Spinal cord (tissue), 10 donors: Measurements from ENCODE around the gene PLAGL2. TPM values are rescaled to one million over a fixed set of nuclear protein-coding genes. Genes with fewer than 3 reads are reported as not detected.

Source experiments
- DNase-seq, 6 donors: peaks; one replicate each; pipeline versions ENCODE4 v3.0.0 to v3.0.0-alpha.2; 2013 to 2015; ENCODE audit warnings: low spot score in 6 of 6, low read depth in 4 of 6
- H3K27ac ChIP-seq: one replicate; pipeline ENCODE4 v1.5.1; 2013; ENCODE audit warnings: low read depth, low read length, control low read depth
- H3K27me3 ChIP-seq: one replicate; pipeline ENCODE4 v1.6.1; 2013; ENCODE audit warnings: low read length; ENCODE audit not compliant: control insufficient read depth, insufficient read depth
- H3K36me3 ChIP-seq: one replicate; pipeline ENCODE4 v1.6.1; 2013; ENCODE audit warnings: low read length; ENCODE audit not compliant: control insufficient read depth, insufficient read depth
- H3K4me1 ChIP-seq: one replicate; pipeline ENCODE4 v1.6.1; 2013; ENCODE audit warnings: low read length; ENCODE audit not compliant: control insufficient read depth, insufficient read depth
- H3K4me3 ChIP-seq: one replicate; pipeline ENCODE4 v1.5.1; 2013; ENCODE audit warnings: low read depth, low read length, control low read depth
- H3K9me3 ChIP-seq: one replicate; pipeline ENCODE4 v1.6.1; 2013; ENCODE audit warnings: low read length; ENCODE audit not compliant: control insufficient read depth, insufficient read depth
- WGBS: methylation state at CpG from one replicate; pipeline ENCODE4 v1.1.5; 2013; ENCODE audit warnings: missing lambda C conversion rate; ENCODE audit not compliant: insufficient coverage; 5-methylcytosine and 5-hydroxymethylcytosine counted together
- polyA plus RNA-seq, 2 donors: library from polyadenylated mRNA; unstranded; fragments of 120-200 nt; gene quantifications; one replicate each; pipeline ENCODE4 v1.2.1, GENCODE V29; 2013; ENCODE audit not compliant: insufficient read length in 2 of 2
- total RNA-seq, 2 donors: library from RNA; depleted of rRNA in 1 of 2; stranded (reverse); fragments of 120-200 nt in 1 of 2; fragments of >200 nt in 1 of 2; gene quantifications; one replicate each; pipeline versions ENCODE4 v1.2.3 to v1.2.4, GENCODE V29; 2013 to 2014
- donor health status: healthy.

The PLAGL2 gene
- total and polyA plus RNA-seq, 4 donors = 2.5 to 12.1 (median 7.6) TPM

GRCh38 chr20:32158351-32158750 is 49.2 kb downstream of the PLAGL2 start:
- WGBS = 97% methylated on average over 9 of the region's 11 CpGs
- H3K27ac ChIP-seq = no peak overlapping the region
- no peaks in the 10 kb centered on the region for H3K4me1 ChIP-seq
- DNase-seq = no peak
- H3K9me3 ChIP-seq = no peaks in the 10 kb centered on the region
- peaks cover 80% of the 10 kb centered on the region for H3K36me3 ChIP-seq
- H3K27me3 ChIP-seq = no peaks in the 10 kb centered on the region
- no peak overlapping the region for H3K4me3 ChIP-seq

DNA sequence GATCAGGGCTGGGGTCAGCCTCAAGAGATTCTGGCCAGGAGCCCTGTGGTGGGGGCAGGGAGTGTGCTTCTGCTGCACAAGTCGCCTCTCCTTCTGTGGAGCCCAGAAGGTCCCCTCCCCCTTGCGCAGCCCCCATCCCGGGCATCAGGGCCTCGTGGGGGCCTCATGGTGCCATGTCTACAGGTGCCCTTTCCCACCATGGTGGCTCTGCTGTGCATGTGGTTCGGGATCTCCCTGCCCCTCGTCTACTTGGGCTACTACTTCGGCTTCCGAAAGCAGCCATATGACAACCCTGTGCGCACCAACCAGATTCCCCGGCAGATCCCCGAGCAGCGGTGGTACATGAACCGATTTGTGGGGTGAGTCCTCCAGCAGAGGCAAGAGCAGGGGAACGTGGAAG is 49.9 kb downstream of the PLAGL2 start:
- H3K4me3 ChIP-seq = no peak overlapping the region
- H3K27me3 ChIP-seq = no peaks in the 10 kb centered on the region
- no peaks in the 10 kb centered on the region for H3K4me1 ChIP-seq
- DNase-seq = no peak
- no peaks in the 10 kb centered on the region for H3K9me3 ChIP-seq
- peaks cover 85% of the 10 kb centered on the region for H3K36me3 ChIP-seq
- H3K27ac ChIP-seq = no peak overlapping the region
- 97% methylated on average over 14 of the region's 14 CpGs for WGBS

DNA sequence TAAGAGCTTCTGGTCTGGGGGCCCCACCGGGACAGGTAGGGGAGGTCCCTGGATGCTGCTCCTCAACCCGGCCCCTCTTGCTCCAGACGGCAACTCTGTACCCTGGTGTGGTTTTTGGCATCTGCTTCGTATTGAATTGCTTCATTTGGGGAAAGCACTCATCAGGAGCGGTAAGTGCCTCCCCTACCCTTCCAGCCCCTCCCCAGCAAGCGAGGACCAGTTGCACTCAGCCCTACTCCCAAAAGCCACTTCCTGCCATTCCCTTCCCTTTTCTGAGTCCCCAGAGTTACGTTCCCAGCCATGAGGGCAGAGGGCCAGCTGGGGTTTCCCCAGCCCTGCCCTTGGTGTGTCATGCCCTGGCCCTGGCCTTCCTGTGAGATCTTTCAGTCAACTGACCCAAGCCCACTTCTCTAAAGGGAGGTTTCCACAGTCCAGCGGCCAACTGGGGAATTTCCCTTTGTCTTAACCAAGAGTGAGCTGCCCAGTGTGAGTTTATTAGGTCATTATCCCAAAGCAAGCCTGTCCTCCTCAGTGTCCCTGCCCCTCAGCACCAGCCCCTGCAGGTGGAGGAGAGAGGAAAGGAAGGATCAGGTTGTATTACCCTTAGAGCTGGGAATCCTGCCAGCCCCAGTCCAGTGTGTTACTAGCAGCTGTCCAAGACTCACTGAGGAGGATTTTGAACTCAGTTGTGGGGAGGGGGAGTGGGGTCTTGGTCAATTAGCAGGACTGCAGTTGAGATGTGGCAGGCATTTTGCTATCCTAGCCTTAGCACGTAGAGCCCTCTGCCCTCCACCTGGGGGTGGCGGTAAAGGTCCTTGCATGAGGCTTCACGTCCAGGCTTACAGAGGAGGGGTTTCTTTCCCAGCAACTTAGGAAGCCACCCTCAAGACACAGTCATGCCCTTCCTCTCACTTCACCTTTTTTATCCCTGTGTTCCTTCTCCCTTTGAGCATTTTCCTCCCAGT is 52.2 kb downstream of the PLAGL2 start:
- no peak overlapping the region for H3K27ac ChIP-seq
- no peaks in the 10 kb centered on the region for H3K27me3 ChIP-seq
- peak in 3 of 6 donors; percentile 7 to 53 (median 49) for DNase-seq
- no peaks in the 10 kb centered on the region for H3K4me1 ChIP-seq
- H3K36me3 ChIP-seq = peaks cover 84% of the 10 kb centered on the region
- H3K9me3 ChIP-seq = no peaks in the 10 kb centered on the region
- no peak overlapping the region for H3K4me3 ChIP-seq
- 81% methylated on average over 6 of the region's 11 CpGs for WGBS

DNA sequence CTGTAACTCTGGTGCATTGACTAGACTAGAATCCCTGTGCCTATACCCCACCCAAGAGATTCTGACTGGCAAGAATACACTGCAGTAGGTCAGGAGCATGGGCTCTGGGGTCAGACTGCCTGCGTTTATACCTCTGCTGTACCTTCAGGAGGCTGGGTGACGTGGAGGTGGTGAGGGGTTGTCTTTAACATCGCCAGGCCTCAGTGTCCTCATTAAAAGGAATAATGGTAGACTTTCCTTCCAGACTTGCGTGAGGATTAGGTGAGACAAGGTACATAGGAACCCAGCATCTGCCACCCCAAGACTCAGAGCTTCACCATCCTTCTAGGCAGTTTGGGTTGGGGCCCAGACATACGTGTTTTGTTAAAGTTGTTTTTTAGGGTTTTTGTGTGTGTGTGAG is 53.8 kb downstream of the PLAGL2 start:
- DNase-seq = no peak
- H3K36me3 ChIP-seq = peaks cover 79% of the 10 kb centered on the region
- no peaks in the 10 kb centered on the region for H3K4me1 ChIP-seq
- no peaks in the 10 kb centered on the region for H3K27me3 ChIP-seq
- H3K4me3 ChIP-seq = no peak overlapping the region
- H3K9me3 ChIP-seq = no peaks in the 10 kb centered on the region
- H3K27ac ChIP-seq = no peak overlapping the region
- 100% methylated on average over 3 of the region's 5 CpGs for WGBS

DNA sequence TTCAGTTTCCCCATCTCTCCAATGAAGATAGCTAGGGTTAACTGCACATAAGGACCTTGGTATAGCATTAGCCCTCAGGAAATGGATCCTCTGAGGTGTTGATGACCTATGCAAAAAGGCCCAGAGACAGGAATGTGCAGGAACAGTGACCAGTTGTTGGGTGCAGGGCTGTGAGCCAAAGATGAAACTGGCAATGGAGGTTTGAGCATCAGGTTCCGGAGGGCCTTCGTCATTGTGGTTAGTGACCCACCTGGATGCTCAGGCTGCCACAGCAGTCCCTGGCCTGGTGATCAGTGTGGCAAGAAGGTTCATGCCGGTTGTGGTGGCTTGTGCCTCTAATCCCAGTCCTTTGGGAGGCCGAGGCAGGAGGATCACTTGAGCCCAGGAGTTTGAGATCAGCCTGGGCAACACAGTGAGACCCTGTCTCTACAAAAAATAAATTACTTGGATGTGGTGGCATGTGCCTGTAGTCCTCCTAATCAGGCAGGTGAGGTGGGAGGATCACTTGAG is 54.3 kb downstream of the PLAGL2 start:
- Histone ChIP-seq H3K27ac (no peak overlapping the region), H3K4me3 (no peak overlapping the region), H3K27me3 (no peaks in the 10 kb centered on the region), H3K9me3 (no peaks in the 10 kb centered on the region), H3K36me3 (peaks cover 77% of the 10 kb centered on the region), H3K4me1 (no peaks in the 10 kb centered on the region)
- 100% methylated on average over 3 of the region's 4 CpGs for WGBS
- DNase-seq = no peak

GRCh38 chr20:32152421-32153155 is 55.0 kb downstream of the PLAGL2 start:
- Histone ChIP-seq H3K9me3 (no peaks in the 10 kb centered on the region), H3K27ac (no peak overlapping the region), H3K4me3 (no peak overlapping the region), H3K4me1 (no peaks in the 10 kb centered on the region), H3K27me3 (no peaks in the 10 kb centered on the region), H3K36me3 (peaks cover 75% of the 10 kb centered on the region)
- WGBS = 93% methylated on average over 3 of the region's 6 CpGs
- no peak for DNase-seq

- no peaks in the 10 kb centered on the region for H3K9me3 ChIP-seq
- DNase-seq = no peak
- no peak overlapping the region for H3K4me3 ChIP-seq
- H3K27ac ChIP-seq = no peak overlapping the region
- H3K36me3 ChIP-seq = peaks cover 78% of the 10 kb centered on the region
- H3K27me3 ChIP-seq = no peaks in the 10 kb centered on the region
- H3K4me1 ChIP-seq = no peaks in the 10 kb centered on the region
- WGBS = 93% methylated on average over 4 of the region's 10 CpGs
These were observed 57.2 kb downstream of the PLAGL2 start for GRCh38 chr20:32150291-32150848.

DNA sequence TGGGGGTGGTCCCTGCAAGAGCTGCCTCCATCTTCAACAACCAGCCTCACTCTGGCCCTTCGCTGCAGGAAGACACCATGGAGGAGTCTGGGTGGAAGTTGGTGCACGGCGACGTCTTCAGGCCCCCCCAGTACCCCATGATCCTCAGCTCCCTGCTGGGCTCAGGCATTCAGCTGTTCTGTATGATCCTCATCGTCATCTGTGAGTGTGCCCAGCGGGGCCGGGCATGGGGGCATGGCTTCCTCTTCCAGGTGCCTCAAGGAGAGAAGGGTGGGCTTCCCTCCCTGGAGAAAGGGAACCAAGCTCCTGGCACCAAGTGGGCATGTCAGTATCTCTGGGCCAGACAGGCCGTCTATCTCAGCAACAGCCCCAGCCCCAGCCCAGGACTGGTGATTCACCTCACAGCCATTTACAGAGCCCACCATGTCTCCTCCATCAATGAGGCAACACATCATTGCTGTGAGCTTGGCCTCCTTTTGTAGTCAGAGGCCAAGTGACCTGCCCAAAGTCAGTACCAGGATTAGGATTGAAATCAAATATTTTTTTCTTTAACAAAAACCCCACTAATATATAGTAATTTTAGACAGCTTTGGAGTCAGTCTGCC is 57.9 kb downstream of the PLAGL2 start:
- Histone ChIP-seq H3K4me3 (no peak overlapping the region), H3K4me1 (no peaks in the 10 kb centered on the region), H3K27me3 (no peaks in the 10 kb centered on the region), H3K27ac (no peak overlapping the region), H3K36me3 (peaks cover 78% of the 10 kb centered on the region), H3K9me3 (no peaks in the 10 kb centered on the region)
- 86% methylated on average over 4 of the region's 8 CpGs for WGBS
- DNase-seq = no peak

- H3K27me3 ChIP-seq = no peaks in the 10 kb centered on the region
- no peaks in the 10 kb centered on the region for H3K9me3 ChIP-seq
- H3K27ac ChIP-seq = no peak overlapping the region
- peaks cover 79% of the 10 kb centered on the region for H3K36me3 ChIP-seq
- no peak overlapping the region for H3K4me3 ChIP-seq
- 98% methylated on average over 6 of the region's 8 CpGs for WGBS
- H3K4me1 ChIP-seq = no peaks in the 10 kb centered on the region
- DNase-seq = no peak
These were observed 62.5 kb downstream of the PLAGL2 start for GRCh38 chr20:32144898-32145662.
